ENCODE measurements around the gene BRSK2.

BRSK2 gene

DNA sequence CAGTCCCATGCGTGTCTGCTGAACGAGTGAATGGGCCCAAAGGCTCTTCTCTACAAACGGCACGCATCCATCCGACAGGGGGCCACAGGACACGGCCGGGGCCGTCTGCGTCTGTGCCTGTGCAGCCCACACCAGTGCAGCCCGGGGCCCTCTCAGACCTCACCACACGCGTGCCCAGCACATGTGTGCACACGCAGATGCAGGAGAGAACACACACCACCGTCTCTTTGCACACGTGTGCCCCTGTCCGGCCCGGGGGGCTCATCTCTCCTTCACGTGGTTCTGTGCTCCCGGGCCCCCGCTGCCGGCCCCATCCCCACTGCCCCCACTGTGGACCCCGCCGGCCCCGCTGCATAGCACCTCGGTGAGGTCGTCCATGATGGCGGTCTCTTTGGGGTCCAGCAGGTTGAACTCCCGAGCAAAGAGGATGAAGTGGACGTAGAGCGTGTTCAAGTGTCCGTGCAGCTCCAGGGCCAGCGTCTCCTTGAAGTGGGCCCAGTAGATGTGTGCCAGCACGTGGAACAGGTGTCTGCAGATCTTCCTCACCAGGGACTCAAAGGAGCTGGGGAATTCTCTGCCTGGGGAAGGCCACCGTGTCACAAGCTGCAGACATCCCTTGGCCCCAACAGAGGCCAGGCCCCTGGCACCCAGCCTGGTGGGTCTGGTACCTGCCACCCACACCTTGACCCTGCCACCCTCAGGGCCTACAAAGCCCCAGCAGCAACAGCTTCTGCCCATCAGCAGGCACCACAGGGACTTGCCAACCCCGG, 80.4 kb downstream of the BRSK2 start:
- DNase-seq = no peak

DNA sequence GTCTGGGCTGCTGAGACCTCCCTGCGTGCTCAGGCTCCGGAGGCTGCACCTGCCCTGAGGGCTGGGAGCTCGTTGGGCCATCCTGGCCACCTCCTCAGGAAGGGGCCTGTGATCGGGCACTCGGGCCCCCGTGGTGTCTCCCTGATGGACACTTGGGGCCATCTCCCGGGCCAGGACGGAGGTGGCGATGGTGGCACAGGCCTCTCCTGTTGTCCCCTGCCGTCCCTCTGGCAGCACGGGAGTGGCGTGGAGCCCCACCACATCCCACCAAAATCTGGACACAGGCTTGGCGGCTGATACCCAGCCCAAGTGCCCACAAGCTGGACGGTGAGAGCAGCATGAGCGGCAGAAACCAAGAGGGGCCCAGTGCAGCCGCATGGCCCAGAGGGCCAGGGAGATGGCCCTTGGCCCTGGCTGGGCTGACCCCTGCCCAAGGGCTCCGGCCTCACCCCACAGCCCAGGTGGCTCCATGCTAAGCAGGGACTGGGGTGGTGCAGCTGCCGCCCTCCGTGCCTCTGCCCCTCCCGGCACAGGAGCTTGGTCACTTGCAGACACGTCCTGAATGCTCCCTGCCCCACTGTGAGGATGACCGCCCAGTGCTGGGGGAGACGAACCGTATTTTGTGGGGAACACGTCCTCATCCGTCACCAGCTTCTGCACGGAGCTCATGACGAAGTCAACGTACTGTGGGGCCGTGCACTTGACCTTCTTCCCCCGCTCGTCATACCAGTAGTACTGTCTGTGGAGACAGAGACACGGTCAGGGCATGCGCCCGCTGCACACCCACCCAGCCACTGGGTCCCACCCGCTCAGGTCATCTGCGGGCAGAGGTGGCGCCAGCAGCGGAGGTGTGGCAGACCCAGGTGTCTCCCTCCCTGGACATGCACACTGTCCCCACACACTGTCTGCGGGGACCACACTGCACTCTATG, 81.2 kb downstream of the BRSK2 start:
- DNase-seq = no peak

DNA sequence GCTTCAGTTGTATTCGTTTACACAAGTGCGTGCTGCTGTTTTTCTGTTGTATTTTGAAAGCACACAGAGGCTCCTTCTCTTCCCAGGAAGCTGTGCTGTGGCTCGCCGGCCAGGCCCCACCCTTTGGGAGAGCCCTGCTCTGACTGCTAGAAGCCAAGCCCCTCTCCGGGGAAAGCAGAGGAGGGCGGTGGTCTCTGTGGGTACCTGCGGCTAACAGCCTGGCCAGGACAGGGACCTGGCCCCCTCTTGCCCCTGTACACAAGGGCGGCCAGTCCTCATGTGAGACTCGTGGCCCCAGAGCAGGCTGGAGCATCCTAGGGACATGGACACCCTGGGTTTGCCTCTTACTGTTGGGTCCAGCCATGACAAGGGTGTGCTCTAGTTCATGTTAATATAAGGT, 82.0 kb downstream of the BRSK2 start:
- DNase-seq = no peak

DNA sequence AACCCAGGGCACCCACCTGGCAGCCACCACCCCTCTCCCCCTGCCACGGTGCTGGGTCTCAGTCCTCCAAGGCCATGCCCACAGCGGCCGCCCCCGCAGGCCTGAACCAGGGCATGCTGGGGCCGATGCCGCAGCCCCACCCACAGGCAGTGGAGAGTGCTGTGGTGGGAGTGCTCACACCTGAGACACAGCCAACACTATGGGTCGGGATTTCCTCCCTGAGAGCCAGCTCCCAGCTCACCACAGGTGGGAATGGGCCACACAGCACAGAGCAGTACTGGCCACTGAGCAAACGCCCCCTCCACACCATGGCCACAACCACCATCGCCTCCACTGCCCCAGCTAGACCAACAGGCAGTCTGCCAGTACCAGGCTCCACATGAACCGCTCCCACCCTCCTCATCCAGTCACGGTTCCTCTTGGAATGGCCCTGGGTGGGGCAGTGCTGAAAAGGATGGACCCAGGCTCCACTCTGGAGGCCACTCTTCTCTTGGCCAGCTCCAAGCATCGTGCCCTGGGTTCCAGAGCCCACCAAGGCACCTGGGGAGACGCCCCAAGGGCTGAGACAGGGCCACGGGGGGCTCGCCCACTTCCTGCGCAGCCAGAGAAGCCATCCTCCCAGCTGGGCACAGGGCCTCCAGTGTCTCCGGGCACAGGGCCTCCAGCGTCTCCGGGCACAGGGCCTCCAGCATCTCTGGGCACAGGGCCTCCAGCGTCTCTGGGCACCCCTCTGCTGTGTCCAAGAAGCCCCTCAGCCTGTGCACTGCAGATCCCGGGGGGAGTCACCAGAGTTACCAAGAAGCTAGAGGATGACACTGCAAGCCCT, 82.7 kb downstream of the BRSK2 start:
- DNase-seq = no peak

DNA sequence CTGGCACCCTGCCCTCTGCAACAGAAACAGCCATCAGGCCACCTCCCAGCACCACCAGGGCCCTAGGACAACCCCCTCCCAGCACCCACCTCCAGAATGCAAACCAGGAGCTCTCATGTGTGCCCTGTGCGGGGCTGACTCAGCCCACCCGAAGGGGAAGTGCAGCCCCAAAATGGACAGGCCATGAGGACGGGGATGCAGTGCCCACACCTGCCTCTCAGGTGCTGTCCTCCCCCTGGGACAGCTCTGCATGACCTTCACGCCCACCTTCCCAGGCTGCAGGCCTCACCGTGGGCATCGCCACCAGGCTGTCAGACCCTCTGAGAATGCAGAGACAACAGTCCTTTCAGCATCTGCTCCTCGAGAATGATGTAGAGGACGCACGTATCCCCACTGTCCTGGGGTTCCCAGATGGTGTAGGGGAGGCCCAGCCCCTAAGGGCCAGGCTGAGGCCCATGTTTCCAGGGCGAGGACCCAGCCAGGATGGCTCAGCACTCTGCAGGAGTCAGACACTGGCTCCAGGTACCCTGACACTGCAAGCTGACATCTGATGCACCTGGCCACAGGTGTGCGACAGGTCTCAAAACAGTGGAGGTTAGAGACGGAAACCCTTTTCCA, 83.4 kb downstream of the BRSK2 start:
- DNase-seq = no peak

DNA sequence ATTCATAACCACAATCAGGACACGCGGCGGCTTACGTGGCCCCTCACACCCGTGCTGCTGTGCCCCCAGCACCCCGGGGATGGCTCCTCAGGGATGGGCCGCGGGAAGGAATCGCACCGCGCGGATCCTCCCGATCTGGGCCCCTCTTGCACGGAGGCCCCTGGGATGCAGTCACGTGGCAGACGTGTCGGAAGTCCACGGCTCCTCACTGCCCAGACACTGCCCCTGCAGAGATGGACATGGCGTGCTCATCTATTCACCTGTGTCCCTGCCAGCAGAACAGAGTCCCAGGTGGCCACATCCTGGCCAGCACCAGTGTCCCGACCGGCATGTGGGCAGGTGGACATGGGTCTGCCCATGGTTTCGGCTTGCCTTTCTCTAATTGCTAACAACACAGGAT, 84.1 kb downstream of the BRSK2 start:
- no peak for DNase-seq

DNA sequence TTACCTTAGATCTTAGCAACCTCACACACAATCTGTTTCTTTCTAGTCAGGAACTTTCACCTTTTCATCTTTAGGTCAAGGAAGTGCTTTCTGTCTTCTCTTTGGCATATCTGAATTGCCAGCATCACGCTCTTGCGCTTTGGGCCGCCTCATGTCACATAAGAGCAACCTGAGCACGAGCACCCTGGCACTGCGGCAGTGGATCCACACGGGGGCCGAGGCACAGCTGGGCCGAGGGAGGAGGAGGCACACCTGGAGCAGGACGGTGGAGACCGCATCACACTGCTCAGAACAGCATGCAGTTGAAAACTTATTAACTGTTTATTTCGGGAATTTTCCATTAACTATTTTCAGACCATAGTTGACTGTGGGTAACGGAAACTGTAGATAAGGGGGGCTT, 86.1 kb downstream of the BRSK2 start:
- DNase-seq = no peak

DNA sequence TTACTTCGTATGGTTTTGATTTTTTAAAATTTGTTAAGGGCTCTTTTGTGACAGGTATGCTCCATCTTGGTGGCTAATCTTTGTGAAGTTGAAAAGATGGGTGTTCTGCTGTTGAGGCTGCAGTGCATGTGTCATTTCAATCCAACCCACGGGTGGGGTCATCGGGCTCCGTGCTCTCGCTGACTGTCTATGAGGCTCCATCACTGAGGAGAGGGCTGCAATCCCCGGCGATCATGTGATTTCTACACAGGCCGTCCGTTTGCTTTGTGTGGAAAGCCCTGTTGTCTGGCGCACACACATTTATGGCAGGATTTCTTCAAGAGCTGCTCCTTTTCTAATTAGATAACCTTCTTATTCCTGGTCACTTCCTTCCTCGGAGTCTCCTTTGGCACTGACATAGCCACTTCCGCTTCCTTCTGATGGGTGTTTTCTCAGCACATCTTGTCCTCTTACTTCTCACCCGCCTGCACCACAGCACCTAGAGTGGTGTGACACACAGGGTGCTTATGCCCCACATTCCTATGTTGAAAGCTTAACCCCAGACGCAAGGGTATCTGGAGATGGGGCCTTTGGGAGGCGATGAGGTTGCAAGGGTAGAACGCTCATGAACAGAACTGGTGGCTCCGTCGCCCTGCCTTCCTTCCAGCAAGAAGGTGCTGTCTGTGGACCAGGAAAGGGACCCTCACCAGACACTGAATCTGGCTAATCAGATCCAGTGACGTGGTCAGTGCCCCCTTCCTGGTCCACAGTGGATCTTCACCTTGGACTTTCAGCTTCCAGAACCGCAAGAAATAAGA, 87.4 kb downstream of the BRSK2 start:
- DNase-seq = no peak

DNA sequence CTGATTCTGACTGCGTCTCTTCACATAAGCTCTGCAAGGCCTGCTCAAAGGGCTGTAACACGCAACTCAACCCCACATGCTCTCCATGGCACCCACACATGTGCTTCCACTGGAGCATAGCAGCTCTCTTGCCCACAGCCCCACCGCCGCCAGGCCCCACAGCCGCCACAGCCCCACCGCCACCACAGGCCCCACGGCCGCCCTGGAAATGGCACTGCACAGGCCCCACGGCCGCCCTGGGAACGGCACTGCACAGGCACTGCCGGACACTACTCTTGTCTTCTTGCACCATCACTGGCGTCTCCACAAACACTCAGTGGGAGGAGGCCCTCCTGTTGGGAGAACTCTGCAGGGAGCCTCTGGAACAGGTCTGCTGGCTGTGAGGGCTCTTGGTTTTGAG, 88.3 kb downstream of the BRSK2 start:
- DNase-seq = no peak

DNA sequence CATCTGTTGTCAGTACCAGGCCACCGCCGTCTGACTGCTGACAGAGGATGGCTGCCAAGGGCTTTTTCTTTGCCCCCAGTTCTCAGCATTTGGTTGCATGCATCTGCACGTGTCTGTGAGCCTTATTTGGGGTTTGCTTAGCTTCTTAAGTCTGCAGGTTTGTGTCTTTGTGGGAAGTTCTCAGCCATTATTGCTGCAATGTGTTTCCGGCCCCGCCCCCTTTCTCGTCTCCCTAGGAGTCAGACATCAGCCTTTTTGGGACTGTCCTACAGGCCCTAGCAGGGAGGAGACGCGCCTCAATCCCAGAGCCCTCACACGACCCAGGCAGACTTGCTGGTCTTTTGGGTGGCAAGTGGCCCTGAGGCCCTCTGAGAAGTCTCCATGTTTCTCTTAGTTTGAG, 88.8 kb downstream of the BRSK2 start:
- DNase-seq = no peak

DNA sequence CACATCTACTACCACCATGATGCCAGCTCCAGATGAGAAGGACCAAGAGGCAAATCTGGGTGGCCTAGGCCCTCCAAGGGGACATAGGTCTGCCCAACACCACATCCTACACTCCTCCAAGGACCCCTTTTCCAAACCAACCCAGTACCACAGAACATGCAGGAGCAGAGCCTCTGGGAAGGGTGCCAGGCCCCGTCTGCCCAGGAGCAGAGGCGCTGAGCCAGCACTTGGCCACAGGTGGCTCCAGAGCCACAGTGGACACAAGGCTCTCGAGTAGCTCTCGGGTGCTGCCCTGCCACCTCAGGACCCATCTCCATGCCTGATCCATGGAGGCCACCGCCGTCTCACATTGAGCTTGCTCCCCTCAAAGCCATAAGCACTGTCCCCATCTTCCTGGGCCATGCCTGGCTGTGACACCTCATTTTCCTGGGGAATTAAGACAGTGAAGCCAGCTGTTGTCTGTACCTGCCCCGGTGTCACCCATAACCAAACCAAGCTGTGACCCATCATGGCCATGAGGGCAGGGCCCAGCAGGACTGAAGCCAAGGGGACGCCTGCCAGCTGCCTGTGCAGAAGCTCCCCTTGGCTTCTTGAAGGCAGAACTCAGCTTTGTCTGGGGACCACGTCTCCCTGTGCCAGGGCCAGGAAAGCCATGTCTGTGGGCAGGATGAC, 89.4 kb downstream of the BRSK2 start:
- DNase-seq = no peak

DNA sequence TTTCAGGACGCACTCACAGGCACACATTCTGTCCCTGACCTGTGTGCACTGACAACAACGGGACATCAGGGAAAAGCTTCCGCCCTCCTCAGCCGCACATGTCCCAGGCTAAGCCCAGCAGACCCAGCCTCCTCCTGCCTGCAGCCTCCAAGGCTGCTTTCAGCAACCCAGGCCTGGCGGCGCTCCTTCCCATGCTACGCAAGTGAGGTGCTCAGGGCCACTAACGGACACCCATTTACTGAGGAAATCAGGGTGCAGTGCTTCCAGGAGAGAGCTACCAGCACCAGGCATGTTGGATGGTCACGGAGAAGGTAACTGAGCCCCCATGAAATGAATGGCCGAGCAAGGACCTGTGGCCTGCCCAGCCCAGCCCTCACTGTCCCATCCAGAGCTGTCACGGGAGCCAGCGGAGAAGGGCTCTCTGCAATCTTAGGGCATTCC, 90.0 kb downstream of the BRSK2 start:
- DNase-seq = no peak

DNA sequence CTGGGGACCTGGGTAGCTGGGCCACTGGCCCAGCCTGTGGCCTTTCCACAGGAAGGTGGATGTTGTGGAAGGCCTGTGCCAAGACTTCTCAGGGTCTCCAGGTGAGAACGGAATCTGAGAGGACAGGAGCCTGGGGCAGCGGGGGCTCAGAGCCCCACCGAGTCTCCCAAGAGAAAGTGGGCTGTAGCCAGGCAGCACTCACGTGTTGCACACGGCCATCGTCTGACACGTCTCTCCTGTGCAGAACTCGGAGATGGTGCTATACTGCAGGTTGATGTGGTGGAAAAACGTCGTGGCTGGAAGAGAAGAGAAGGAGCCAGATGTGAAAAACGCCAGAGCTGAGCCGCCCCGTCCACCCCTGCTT, 90.4 kb downstream of the BRSK2 start:
- no peak for DNase-seq

DNA sequence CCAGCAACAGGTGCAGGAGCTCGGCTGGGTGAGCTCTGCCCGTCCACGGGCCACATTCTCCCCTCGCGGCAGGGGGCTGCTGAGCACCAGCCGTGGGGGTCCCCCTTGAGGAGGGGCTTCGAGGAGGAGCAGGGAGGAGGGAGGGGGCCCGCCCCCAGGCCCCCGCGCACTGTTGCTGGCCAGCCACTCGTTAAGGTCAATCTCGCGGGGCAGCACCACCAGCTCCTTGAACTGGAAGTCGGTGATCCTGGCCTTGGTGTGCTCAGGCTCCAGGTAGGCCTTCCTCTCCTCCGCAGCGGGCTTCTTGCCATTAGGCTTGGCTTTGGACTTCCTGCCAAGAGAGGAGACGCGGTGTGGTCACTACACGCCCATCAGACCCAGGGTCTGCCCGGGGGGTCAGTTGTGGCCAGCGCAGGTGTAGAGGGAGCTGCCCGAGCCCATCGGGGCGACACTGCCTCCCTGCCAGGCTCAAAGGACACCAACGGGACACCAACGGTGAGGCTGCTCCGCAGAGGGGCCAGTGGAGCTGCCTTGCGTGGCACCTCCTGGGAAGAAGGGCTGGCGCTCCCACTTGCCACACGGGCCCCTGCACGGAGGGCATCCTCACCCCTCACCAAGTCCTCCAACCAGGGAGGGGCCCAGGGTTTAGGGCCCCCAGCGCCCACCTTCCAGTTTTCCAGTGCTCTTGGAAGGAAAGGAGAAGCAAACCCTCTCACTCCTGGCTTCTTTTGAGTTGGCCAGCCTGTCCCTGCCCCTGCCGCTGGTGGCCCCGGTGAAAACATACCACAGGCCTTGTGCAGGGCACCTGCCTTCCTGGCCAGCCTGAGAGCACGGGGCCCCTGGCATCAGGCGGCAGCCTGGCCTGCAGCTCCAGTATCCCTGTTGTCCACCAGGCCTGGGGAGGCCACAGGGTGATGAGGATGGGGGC, 91.1 kb downstream of the BRSK2 start:
- DNase-seq = no peak

DNA sequence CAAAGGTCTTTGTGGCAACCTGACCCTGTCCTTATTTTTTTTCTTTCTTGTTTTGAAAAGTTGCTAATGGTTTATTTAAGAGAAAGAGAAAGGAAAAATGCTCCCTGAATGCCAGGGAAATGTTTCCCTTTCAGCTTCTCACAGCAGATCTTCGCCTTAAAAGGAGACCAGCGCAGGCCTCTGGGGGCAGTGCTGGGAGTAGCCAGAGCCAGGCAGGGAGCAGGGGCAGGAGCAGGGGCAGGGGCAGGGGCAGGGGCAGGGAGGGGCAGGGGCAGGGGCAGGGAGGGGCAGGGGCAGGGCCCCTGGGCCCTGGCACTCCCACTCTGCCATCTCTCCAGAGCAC, 91.7 kb downstream of the BRSK2 start:
- DNase-seq = no peak

DNA sequence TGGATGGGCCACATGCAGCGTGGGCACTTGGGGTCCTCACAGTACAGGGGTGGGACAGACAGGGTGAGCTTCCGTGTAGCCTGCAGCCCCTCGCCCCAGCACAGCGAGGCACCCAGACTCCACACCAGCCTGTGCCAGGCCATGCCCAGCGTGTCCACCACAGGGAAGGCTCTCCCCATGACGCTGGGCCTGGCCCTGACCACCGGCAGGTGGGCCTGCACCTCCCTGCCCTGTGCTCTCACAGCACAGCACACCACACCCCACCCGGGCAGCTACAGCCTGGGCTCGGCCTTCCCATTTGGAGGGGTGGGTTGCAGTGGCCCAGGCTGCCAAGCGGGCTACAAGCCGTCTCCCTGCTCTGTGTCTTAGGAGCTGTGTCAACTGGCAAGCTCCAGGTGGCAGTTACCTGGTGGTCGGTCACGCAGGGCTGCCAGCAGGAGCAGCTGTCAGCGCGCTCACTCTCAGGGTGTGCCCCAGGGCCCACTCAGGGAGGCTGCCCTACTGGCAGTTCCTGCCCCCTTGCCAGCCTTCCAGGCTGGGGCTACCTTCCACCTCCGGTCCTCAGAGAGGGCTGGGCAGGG, 92.2 kb downstream of the BRSK2 start:
- no peak for DNase-seq

DNA sequence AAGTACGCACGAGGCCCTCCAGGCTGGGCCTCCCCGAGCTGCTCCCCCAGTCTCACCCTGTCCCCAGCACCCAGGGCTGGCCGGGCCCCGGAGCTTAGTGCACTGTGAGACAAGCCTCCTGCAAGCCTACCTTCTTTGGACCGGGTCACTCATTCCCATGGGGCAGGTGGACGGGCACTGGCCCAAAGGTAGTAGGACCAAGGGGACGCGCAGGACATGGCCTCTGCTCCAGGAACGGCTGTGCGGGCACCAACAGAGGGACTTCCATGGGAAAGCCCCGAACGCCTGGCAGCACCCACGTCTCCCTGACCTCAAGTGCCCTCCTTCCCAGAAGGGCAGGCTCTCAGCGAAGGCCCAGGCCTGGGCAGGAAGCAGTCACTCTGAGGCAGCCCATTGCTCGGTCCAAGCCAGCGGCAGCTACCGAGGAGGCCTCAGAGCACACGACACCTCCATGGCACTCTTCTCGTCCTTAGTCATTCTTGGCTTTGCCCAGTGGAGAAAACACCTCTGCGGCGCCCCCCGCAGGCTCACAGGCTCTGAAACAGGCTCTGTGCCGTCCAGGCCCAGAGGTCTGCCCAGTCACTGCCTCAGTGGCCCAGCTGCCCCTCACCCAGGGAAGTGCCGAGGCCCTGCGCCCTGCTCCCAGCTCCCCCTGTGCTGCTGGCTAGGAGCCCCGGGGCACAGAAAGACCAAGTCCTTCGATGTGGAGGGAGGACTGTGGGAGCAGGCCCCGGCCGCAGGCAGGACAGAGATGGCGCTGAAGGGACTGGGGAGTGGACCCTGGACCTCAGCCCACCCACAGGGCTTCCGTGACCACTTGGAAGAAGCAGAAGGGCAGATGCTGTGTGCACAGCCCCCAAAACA, 93.1 kb downstream of the BRSK2 start:
- DNase-seq = no peak

DNA sequence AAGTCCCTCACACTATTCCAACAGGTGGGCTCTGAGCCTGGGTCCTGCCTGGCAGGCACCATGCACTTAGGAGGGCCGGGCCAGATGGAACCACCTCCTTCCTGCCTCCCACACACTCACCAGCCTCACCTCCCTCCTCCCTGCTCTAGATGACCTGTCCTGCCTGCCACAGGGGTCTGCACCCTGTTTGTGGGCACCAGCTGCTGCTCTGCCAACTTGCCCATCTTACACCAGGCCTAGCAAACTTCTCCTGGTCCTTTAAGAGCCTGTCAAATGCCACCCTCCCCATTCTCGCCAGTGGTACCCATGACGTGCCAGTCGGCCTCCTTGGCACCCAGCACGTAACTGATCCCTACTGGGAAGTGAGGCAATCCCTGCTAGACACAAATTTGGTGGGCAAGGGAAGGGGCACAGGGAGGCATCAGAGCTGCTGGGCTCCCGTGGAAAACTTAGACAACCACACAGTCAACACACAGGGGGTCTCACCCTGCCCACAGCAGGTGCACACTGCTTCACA, 93.8 kb downstream of the BRSK2 start:
- DNase-seq = no peak

All from CD4-positive, alpha-beta T cell treated with Interferon alpha-2 for 1 hour (primary cell).